Rectal smooth muscle tissue (tissue), 1 donor: ENCODE results near the gene DET1.

Experiments used
- H3K27ac ChIP-seq: one replicate; pipeline ENCODE4 v1.7.0; 2013; ENCODE audit warnings: low read depth, low read length, inconsistent platforms
- H3K27me3 ChIP-seq: one replicate; pipeline ENCODE4 v1.7.0; 2013; ENCODE audit warnings: low read length; ENCODE audit not compliant: control insufficient read depth, insufficient read depth
- H3K36me3 ChIP-seq: one replicate; pipeline ENCODE4 v1.7.0; 2013; ENCODE audit warnings: low read length; ENCODE audit not compliant: control insufficient read depth, insufficient read depth
- H3K4me1 ChIP-seq: one replicate; pipeline ENCODE4 v1.7.0; 2013; ENCODE audit warnings: low read length; ENCODE audit not compliant: control insufficient read depth, insufficient read depth
- H3K4me3 ChIP-seq: one replicate; pipeline ENCODE4 v1.7.0; 2013; ENCODE audit warnings: low read length
- H3K9ac ChIP-seq: one replicate; pipeline ENCODE4 v1.7.0; 2013; ENCODE audit warnings: low read length

Gene DET1

DNA sequence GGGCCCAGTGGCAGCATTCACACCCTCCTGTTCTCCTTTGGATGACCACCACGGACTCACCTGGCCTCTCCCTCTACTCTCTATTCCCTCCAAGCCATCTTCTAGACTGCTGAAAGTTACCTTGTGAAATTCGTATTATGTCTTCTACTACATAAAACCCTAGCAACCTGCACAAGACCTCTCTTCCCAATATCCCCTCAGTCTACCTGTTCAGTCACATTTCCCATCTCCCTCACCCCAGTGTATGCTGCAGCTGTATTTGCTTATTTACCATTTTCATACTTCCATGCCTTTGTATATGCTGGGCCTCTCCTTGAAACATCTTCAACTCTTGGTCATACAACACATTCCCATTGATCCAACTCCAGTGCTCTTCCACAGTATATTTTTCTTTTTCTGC is 35.3 kb downstream of the DET1 start:
- no peak overlapping the region for H3K27ac ChIP-seq
- no peak overlapping the region for H3K4me3 ChIP-seq
- H3K27me3 ChIP-seq = no peaks in the 10 kb centered on the region
- H3K36me3 ChIP-seq = peaks cover 15% of the 10 kb centered on the region
- no peaks in the 10 kb centered on the region for H3K4me1 ChIP-seq
- no peak overlapping the region for H3K9ac ChIP-seq

DNA sequence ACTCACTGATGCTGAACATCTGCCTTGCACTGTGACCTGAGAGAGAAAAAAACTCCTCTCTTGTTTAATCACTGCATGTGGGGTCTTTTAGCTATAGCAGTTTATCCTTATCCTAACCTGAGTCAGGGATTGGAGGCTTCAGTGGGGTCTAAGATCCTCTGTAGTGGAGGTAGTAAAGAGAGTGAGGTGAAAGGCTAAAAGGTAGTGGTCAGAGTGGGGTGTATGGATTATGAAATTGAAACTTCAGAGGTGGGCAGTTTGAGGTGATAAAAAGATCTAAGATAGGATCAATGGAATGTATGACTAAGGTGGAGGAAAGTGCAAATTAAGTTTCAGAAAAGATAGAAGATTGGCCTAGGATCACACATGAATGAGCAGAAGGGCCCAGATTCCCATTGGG is 36.5 kb downstream of the DET1 start:
- H3K36me3 ChIP-seq = peaks cover 15% of the 10 kb centered on the region

DNA sequence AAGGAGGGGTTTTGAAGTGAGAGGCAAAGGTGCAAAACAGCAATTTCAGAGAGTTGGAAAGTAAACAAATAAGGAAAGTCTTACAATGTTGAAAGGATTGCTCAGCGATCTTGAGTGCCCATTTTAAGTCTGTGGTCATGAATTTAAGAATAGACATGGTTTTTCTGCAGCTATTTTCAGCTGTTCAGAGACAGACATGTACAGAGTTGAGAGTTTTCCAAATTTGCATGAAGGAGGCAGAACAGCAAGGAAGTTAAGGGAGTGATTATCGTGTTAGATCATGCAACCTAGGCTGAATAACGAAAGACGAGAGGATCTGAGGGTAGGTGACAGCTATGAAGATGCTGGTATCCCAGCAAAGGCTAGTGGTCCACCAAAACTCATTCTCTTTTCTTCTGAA is 37.2 kb downstream of the DET1 start:
- Histone ChIP-seq H3K36me3 (peaks cover 15% of the 10 kb centered on the region), H3K27ac (no peak overlapping the region)

More for the DNA sequence above, 36.5 kb downstream of the DET1 start:
- no peak overlapping the region for H3K4me3 ChIP-seq
- no peak overlapping the region for H3K9ac ChIP-seq
- H3K4me1 ChIP-seq = no peaks in the 10 kb centered on the region
- no peak overlapping the region for H3K27ac ChIP-seq
- no peaks in the 10 kb centered on the region for H3K27me3 ChIP-seq

DNA sequence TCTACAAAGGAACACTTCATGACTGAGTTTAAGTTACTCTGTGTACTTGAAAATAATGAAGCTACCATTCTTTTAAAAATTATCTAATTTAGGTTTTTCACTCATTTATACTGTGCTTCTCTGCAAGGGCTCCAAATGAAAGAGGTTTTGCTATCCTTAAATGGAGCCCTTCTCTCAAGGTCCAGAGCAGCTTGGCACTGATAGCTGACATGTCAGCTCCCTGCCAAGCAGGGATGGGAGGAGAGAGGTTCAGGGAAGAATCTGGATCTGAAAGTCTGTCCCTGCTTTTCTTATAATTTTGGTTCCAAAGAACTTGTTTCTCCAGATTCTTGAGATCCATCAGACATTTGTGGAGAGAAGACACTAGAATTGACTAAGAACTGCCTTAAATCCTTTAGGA is 39.9 kb downstream of the DET1 start:
- H3K36me3 ChIP-seq = peaks cover 12% of the 10 kb centered on the region
- no peak overlapping the region for H3K4me3 ChIP-seq
- no peak overlapping the region for H3K9ac ChIP-seq
- H3K4me1 ChIP-seq = no peaks in the 10 kb centered on the region
- H3K27ac ChIP-seq = no peak overlapping the region
- no peaks in the 10 kb centered on the region for H3K27me3 ChIP-seq

More for the DNA sequence above, 37.2 kb downstream of the DET1 start:
- Histone ChIP-seq H3K4me3 (no peak overlapping the region), H3K27me3 (no peaks in the 10 kb centered on the region), H3K4me1 (no peaks in the 10 kb centered on the region), H3K9ac (no peak overlapping the region)

DNA sequence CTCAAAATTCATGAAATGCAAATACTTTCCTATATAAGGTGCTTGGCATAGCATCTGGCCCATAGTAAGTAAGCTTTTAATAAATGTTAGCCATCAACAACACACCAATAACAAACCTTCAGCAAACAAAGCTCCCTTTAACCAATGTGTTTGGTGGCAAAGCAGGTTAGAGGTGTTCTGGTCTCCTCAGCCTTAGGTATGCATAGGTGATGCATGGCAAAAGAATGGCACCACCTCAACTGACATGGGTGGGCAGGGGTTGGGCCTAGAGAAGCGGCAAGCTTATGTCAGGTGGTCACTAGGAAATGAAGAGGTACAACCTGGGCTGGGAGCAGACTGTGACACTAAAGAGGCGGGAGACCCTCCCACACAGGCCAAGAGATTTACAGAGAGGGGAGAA is 40.8 kb downstream of the DET1 start:
- Histone ChIP-seq H3K4me3 (no peak overlapping the region), H3K27me3 (no peaks in the 10 kb centered on the region), H3K9ac (no peak overlapping the region), H3K36me3 (peaks cover 8% of the 10 kb centered on the region), H3K27ac (no peak overlapping the region), H3K4me1 (no peaks in the 10 kb centered on the region)

DNA sequence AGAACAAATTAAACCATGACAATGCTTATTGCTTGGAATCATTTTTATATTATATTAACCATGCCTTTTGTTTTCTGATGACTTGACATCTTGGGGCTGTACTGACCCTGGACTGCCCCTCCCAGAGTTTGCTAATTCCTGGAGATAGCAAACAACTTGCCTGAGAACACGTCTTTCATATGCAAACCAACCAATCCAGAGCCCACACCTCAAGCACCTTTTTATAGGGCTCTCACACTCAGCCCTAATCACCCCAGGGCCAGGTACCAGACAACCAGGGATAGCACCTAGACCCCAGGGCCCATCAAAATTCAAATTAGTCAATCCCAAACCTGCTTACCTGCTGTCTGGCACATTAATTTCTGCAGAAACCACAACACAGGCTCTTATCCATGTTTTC is 42.0 kb downstream of the DET1 start:
- Histone ChIP-seq H3K36me3 (peaks cover 5% of the 10 kb centered on the region), H3K27ac (no peak overlapping the region), H3K4me1 (no peaks in the 10 kb centered on the region), H3K9ac (no peak overlapping the region), H3K27me3 (no peaks in the 10 kb centered on the region), H3K4me3 (no peak overlapping the region)

DNA sequence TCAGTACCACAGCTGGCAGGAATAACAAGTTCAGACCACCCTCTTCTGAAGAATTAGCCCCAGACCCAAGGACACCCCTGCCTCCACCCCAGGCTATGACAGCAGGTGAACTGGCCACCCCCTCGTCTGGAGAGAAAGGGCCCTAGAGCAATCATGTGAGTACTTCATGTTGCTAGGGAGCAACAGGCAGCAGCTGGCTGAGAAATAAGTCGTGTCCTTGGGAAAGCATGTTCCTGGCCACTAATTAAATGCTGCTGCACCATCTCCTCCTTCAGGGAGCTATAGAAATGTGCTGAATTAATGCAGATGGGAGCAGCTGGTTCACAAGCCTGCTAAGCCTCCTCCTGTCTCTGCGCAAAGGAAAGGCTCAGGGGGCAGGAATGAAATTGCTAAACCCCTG is 47.5 kb downstream of the DET1 start:
- Histone ChIP-seq H3K4me1 (no peaks in the 10 kb centered on the region), H3K27ac (no peak overlapping the region)

DNA sequence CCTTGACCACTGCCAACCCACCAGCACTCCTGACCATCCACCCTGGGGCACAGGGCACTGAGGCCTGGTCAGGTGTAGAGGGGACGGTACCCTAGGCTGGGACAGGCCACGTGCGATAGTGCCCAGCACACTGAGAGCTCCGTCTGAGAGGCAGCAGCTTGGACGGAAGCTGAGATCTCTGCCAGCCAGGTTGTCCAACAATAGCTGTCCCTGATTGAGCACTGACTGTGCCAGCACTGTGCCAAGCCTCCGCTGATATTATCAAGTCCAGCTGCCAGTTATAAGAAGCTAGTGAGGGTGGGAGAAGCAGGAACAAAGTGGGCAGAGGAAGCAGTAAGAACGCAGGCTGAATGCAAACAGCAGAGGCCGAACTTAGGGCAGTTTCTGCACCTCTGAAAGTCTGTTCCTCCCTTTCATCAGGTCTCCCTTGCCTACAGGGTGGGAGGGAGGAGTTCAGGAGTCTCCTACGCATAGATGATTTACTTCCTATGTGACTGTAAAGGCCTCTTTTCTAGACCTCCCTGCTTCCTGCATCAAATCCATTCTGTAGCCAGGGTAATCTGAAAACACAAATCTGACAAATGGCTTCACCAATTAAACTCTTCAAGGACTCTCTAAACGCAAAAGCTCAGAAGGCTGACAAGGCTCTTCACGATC is 49.2 kb downstream of the DET1 start:
- Histone ChIP-seq H3K4me3 (no peak overlapping the region), H3K4me1 (no peaks in the 10 kb centered on the region), H3K27me3 (no peaks in the 10 kb centered on the region), H3K36me3 (peaks cover 3% of the 10 kb centered on the region), H3K27ac (no peak overlapping the region), H3K9ac (no peak overlapping the region)

More for the DNA sequence above, 47.5 kb downstream of the DET1 start:
- no peak overlapping the region for H3K4me3 ChIP-seq
- H3K36me3 ChIP-seq = peaks cover 6% of the 10 kb centered on the region
- no peak overlapping the region for H3K9ac ChIP-seq
- H3K27me3 ChIP-seq = no peaks in the 10 kb centered on the region

DNA sequence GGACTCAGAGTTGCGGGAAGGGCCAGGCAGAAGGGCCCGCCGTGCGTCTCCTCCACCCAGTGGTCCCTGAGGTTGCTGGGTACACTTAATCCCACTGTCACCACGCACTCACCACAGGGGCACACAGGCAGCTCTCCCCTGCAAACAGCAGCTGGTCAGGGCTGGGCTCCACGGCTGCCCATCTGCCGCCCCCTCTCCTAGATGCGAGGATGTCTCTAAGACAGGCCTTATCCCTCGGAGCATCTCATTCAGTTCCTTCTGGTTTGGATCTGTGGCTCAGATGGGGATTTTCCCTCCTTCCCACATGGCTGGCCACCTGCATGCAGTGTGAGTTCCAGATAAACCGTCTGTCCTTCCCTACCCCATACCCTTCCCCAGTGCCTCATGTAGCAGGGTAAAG is 52.6 kb downstream of the DET1 start:
- no peaks in the 10 kb centered on the region for H3K27me3 ChIP-seq
- peaks cover 3% of the 10 kb centered on the region for H3K36me3 ChIP-seq
- no peaks in the 10 kb centered on the region for H3K4me1 ChIP-seq
- no peak overlapping the region for H3K9ac ChIP-seq
- H3K27ac ChIP-seq = no peak overlapping the region
- no peak overlapping the region for H3K4me3 ChIP-seq

DNA sequence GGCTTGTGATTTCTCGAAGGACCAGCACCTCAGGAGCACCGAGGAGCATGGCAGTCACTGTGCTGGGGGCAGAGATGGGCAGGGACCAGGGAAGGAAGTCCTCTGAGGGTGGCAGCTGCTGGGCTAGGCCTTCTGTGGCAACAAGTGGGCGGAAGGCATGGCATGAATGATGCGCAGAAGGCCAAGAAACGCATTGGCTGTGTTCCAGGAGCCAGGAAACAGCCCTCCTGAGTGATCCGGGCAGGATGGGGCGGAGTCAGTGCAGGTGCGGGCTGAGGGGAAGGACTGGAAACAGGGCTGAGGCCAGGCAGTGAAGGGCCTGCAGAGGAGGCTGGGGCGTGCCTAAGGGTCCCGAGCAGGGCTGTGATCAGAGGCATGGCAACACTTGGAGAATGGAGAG is 55.3 kb downstream of the DET1 start:
- H3K36me3 ChIP-seq = peaks cover 3% of the 10 kb centered on the region
- no peak overlapping the region for H3K4me3 ChIP-seq
- H3K9ac ChIP-seq = no peak overlapping the region
- H3K27me3 ChIP-seq = no peaks in the 10 kb centered on the region
- no peak overlapping the region for H3K27ac ChIP-seq
- H3K4me1 ChIP-seq = no peaks in the 10 kb centered on the region

DNA sequence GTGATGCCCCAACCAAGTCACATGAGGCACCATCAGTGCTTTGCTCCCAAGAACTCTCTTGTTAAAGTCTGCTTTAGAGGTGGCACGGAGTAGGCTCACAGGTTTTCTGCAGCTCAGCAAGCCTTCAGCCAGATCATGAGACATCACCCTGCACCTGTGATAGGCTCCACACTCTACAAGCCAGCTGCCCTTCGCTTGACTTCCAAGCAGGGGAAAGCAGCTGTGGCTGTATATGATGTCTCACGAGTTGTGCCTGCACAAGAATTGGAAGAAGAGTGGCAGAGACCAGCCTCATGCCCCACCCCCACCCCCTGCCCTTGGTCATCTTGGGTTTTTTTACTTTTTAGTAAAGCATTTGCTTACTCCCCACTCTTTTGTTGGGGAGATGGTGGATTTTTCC is 56.4 kb downstream of the DET1 start:
- Histone ChIP-seq H3K27me3 (no peaks in the 10 kb centered on the region), H3K36me3 (peaks cover 3% of the 10 kb centered on the region), H3K4me1 (no peaks in the 10 kb centered on the region), H3K4me3 (no peak overlapping the region), H3K27ac (no peak overlapping the region), H3K9ac (no peak overlapping the region)

DNA sequence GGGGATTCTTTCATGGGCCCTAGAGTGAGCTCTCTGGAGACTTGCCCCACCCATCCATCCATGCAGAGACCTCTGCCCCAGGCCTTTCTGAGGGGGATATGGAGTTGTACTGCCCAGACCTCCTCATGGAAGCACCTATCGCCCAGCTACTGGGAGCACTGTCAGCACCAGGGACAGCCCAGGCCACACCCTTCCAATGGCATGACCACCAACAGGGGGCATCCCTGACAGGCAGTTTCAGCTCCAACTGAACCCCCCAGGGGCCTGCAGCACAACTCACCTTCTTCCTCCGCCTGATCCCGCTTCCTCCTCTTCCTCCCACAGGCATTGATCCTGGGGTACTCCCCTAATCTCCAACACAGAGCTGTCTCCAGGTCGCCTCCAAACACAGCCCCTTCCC is 57.2 kb downstream of the DET1 start:
- H3K36me3 ChIP-seq = no peaks in the 10 kb centered on the region
- H3K27ac ChIP-seq = no peak overlapping the region
- H3K9ac ChIP-seq = no peak overlapping the region
- no peak overlapping the region for H3K4me3 ChIP-seq
- no peaks in the 10 kb centered on the region for H3K4me1 ChIP-seq
- H3K27me3 ChIP-seq = no peaks in the 10 kb centered on the region

DNA sequence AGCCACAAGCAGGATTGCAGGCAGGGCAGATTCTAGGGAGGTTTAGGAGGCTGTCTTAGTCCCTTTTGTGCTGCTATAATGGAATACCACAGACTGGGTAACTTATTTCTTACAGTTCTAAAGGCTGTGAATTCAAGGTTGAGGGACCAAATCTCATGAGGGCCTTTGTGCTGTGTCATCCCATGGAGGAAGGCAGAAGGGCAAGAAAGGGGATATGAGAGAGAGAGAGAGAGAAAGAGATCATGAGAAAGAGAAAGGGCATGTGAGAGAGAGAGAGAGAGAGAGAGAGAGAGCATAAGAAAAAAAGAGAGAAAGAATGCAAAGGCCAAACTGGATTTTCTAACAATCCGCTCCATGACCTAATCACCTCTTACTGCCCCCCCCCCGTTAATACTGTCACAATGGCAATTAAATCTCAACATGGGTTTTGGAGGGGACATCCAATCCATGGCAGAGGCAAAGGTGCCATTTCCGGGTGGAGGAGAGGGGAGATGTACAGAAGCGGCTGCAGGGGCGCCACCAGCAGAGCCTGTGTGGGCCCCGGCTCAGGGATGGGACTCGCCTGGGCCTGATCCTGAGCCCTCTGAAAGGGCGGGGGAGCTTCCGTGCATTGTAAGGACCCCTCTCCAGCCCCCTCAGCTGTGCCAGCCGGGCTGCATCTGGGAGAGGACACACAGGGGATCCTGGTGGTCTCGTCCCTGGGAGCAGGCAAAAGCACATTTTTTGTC is 58.5 kb downstream of the DET1 start:
- no peak overlapping the region for H3K9ac ChIP-seq
- H3K27me3 ChIP-seq = no peaks in the 10 kb centered on the region
- H3K4me3 ChIP-seq = no peak overlapping the region
- H3K4me1 ChIP-seq = no peaks in the 10 kb centered on the region
- H3K36me3 ChIP-seq = no peaks in the 10 kb centered on the region
- H3K27ac ChIP-seq = no peak overlapping the region
